SHP77 (cell line): ENCODE data around the gene STRIP1.
A peak's percentile ranks its signal among the peaks of the same experiment; 100 is the strongest.

Experiments used
- DNase-seq, 2 experiments: peaks; one replicate each; lab custom pipeline; 2025; lab: John Stamatoyannopoulos, UW

STRIP1 gene, protein sequence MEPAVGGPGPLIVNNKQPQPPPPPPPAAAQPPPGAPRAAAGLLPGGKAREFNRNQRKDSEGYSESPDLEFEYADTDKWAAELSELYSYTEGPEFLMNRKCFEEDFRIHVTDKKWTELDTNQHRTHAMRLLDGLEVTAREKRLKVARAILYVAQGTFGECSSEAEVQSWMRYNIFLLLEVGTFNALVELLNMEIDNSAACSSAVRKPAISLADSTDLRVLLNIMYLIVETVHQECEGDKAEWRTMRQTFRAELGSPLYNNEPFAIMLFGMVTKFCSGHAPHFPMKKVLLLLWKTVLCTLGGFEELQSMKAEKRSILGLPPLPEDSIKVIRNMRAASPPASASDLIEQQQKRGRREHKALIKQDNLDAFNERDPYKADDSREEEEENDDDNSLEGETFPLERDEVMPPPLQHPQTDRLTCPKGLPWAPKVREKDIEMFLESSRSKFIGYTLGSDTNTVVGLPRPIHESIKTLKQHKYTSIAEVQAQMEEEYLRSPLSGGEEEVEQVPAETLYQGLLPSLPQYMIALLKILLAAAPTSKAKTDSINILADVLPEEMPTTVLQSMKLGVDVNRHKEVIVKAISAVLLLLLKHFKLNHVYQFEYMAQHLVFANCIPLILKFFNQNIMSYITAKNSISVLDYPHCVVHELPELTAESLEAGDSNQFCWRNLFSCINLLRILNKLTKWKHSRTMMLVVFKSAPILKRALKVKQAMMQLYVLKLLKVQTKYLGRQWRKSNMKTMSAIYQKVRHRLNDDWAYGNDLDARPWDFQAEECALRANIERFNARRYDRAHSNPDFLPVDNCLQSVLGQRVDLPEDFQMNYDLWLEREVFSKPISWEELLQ

DNA sequence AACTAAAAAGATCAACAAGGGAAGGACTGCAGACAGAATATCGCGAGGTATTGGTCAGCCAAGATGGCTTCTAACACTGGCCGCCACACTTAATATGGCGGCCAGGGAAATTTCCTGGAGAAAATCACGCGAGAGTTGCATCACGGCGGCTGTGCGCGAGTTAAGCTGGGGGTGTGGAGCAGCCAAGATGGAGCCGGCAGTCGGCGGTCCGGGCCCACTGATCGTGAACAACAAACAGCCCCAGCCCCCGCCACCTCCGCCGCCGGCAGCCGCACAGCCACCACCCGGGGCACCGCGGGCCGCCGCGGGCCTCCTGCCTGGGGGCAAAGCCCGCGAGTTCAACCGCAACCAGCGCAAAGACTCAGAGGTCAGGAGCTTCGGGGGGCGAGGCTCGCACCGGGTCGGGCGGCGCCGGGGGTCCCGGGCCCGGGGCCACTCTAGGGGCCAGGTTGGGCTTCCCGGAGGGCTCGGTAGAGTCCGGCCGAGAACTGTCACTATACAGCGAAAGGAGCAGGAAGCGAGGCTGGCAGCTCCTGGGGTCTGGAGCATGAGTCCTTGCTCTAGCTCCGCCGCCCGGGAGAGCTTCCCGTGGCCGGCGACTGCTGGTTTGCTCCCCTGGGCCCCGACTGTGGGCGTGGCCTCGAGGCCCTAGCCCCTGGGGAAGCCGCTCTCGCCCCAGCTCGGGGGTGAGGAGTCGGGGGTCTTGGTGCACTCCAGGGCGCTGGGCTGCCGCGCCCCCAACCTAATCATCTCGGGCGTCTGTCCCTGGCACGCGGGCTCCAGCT lies at the start of gene STRIP1:
Gene STRIP1 (plus strand): TSS at position 174 of the 785 bp plus-strand sequence. CDS start 14 bp downstream, at position 188.
- peak; percentile 89 to 90 for DNase-seq

- no peak for DNase-seq
Measured at GRCh38 chr1:109985247-109986053, 49.0 kb upstream of the STRIP1 start.

- no peak for DNase-seq
Measured at GRCh38 chr1:109986054-109986444, 48.4 kb upstream of the STRIP1 start.

DNA sequence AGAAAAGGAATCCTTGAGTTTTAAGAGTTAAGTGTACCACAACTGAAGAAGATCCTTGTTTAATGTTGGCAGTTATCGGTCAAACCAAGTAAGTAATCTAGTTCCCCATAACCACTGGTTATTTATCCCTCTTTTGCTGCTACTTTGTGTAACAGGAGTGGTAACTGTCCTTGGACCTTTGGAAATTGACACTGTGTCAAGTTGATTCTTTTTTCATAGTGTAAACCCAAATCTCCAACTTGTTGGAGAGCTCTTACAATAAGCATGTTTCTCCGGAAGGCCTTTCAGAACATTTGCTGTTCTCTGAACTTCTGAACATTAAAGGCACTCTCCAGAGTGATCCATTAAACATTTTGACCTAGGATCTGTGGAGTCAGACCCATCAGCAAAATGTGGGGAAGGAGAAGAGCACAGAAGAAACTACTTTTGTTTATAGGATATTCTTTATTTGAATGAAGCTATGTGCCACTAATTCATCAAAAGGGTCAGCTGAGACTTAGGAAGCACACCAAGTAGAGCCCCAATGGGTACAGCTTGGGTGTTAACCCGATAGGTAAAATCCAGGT lies 46.0 kb upstream of the STRIP1 start:
- no peak for DNase-seq

DNA sequence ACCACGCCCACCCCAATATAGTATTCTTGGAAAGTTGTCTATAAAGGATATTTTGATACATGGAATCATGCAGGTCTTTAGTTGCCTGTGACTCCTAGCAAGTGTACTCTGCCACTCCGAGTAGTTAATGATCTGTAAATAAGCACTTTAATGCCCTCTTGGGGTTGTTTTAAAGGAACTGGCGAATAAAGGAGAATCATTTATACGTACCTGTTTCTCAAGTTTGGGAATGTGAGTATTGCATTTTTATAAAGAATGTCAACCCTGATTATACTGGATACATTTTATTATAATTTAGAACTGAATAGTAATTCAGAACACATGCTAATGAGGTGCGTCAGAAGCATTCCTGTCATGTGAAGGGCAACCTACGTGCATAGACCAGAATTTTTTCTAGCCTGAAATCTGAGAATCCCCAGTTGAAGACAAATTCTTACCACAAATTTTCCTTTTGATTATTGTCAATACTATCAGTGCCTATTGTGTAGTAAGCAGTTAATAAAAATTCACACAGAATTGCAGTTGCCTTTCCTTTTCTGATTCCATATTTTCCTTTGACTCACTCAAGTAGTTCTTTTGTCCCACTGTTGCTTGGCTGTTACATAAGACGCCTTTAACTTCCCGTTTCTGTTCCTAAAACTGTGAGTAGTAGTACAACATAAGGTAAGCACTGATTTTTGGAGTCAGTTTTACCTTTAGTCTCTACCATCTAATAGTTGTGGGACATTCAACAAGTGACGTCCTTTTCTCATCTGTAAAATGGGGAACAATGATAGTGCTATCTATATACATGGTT lies 44.7 kb upstream of the STRIP1 start:
- DNase-seq = no peak

- DNase-seq = no peak
Measured at GRCh38 chr1:109990302-109990653, 44.1 kb upstream of the STRIP1 start.

- DNase-seq = no peak
Measured at GRCh38 chr1:109991400-109991925, 43.0 kb upstream of the STRIP1 start.

DNA sequence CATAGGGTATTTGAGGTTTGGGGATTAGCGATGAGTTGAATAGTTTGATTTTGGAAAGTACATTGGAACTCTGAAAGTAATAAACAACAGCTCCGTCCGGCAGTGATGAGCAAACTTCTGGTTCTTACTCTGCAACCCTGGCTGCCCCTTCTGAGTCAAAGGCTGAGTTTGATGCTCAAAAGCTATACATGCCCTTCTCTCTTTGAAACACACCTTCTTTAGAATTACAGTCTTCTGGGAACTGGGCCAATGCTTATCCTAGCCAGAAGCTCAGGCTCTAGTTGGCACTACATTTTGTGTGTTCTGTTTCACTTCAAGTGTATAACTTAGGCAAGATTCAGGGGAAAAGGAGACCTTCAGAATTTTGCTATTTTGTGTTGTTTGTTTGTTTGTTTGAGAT lies 40.5 kb upstream of the STRIP1 start:
- DNase-seq = no peak

- DNase-seq = no peak
Measured at GRCh38 chr1:109994654-109995053, 39.8 kb upstream of the STRIP1 start.

DNA sequence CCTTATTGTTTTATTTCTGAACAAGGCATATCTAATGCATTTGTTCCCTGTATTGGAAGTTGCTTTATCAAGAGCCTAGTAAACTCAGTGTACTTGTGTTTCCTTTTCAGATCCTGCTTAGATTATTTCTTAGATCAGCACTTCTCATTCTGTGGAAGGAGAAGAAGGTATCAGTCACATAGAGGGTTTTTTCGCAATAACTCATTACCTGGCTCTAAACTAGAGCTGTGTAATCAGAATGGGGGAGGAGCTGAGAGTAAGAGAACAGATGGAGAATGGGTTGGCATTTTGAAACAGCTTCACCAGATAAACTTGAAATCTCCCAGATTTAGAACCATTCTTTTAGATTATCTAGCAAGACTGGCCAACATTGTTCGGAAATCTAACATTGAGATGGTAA lies 38.9 kb upstream of the STRIP1 start:
- no peak for DNase-seq

DNA sequence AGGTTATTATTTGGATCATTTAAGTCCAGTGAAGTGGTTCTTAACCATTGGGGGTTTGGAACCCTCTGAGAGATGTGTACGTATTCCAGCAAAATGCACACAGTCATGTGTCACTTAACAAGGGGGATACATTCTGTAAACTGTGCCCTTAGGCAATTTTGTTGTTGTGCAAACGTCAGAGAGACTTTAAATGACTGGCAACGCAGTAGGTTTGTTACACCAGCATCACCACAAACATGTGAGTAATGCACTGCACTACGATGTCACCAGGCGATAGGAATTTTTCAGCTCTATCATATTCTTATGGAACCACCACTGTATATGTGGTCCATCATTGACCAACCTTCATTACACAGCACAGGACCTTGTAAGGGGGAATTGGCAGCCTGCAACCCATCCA lies 37.9 kb upstream of the STRIP1 start:
- DNase-seq = no peak

GRCh38 chr1:109997204-109997866 lies 37.1 kb upstream of the STRIP1 start:
- no peak for DNase-seq

DNA sequence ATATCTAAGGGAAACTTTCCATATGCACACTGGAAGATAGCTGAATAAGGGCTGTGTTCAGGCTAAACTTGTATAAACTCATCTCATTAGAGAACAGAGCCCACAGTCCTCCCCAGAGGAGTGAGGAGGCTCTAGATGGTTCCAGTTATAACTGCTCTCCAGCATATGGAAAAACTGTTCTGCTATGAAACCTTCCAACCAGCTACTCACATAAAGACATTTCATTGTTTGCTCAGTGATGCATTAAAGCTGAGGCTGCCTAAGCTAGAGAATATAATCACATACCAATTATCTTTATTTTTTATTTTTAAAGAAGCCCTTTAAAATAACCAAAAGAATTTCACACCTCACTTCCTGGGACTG lies 36.6 kb upstream of the STRIP1 start:
- DNase-seq = no peak

- DNase-seq = no peak
Measured at GRCh38 chr1:110002695-110003094, 31.7 kb upstream of the STRIP1 start.

DNA sequence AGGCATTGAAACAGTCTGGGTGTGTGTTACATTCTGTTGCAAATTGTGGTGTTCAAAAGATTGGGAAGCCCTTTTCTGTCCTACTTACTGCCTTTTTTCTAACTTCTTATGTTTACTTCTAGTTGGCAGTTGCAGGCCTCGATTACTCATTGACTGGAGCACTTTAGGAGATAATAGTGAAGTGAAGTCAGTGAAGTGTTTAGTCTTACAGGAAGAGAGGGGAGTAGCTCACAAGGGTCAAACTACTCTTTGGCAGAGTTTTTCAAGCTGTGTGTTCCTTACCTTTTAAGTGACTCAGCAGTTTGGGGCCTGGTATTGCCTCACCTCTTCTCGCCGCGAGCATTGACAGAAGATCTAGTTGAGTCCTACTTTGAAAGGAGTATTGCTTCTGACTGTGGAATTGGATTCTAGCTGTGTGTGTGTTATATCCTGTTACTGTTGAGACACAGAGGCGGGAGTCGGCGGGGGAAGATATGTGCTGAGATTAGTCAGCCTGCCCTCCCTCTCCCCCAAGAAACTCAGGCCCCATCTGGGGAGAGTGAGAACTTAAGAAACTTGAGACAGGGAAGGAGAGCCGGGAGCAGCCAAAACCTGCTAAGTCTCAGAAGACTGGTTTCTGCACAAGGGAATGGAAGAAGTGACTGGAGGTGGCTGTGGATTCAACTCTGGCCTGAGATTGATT lies 30.5 kb upstream of the STRIP1 start:
- DNase-seq = no peak

DNA sequence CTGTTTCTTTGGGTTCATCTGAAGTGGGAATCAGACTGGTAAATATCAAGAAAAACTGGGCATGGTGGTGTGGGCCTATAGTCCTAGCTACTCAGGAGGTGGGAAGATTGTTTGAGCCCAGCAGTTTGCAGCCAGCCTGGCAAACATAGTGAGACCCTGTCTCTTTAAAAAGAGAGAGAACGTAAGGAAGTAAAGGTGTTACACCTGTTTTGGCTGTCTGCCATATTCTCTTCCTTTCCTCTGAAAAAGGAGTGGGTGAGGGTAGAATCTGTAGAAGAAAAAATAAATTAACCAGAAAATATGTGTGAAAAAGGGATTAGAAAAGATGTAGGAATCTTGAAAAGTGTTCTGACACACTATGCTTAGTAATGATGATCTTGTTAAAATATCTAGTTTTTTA lies 29.8 kb upstream of the STRIP1 start:
- no peak for DNase-seq

DNA sequence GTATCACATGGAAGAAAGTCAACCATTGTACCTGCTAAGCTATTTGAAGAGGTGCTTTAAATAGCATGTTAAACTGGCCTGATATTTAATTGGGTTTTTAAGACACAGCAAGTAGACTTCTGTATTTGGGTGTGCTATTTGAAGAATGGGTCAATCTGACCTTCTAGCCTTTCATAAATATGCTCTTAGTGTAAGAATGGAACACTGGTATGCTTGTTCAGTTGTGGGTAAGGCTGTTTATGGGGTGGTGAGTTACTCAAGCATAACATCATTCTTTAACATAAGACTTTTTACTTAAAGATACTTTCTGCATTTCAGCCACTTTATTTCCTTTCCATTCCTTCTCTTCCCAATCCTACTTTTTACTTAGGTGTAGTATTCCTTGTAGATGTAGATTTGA lies 28.5 kb upstream of the STRIP1 start:
- DNase-seq = no peak

DNA sequence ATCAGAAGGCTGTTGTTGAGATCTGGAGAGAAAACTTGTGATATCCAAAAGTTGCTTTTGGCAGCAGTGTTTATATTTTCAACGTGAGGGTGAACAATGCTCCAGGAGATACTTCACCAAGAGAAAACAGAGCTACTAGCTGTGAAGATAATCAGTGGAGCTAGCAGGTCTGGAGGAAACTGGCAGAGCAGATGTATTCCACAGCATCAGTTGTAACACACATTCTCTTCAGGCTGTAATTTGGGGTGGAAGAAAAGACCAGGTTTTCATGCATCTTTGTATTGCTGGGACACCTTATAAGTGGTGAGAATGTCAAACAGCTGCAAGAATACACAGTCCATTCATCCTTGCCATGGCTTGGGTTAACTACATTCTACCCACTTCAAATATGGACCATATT lies 27.9 kb upstream of the STRIP1 start:
- no peak for DNase-seq
